HG03139 (cell line): ENCODE data around the gene CNIH1.
"Not testable (repeated sequence)": the region's sequence is repeated elsewhere in the genome, so short reads cannot be mapped to it uniquely, and the experiment has no call there.

Experiments
- ATAC-seq: cut with Tn5 transposase; IDR thresholded peaks from one replicate; pipeline ENCODE4 v1.9.1; 2021; ENCODE audit not compliant: unreplicated experiment

The CNIH1 gene

DNA sequence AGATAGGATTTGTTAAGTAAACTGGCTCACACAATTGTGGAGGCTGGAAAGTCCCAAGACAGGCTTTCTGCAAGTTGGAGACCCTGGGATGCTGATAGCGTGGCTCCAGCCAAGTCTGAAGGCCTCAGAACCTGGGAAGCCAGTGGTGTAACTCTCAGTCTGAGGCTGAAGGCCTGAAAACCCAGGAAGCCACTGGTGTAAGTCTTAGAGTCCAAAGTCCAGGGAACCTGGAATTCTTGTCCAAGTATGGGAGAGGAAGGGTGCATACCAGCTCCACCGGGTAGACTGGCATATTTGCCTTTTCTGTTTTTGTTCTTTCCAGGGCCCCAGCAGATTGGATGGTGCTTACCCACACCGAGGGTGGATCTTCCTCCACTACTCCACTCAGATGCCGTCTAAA is 29.5 kb upstream of the CNIH1 start:
- no peak for ATAC-seq

- ATAC-seq: no peak
Measured at GRCh38 chr14:54467280-54467679, 26.1 kb upstream of the CNIH1 start.

DNA sequence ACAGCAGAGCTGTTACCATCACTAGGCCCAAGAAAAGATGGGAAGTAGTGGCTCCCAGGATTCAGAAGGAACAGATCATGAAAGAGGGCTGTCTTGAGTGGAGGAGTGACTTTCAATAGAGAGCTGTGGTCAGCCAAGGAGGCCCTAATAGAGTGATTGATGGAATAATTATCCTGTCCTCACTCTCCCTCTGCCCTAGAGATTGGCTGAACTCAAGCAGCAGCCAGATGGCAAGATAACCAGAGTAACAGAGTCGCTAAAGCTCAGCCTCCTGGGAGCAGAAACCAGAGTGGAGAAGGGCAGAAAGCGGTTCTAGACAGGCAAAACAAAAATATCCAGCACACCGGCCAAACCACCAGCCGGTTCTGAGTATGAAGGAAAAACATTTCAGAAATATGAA is 24.5 kb upstream of the CNIH1 start:
- no peak for ATAC-seq

GRCh38 chr14:54462048-54462447 is 20.9 kb upstream of the CNIH1 start:
- no peak for ATAC-seq

- ATAC-seq: no peak
Measured at GRCh38 chr14:54459106-54459505, 17.9 kb upstream of the CNIH1 start.

DNA sequence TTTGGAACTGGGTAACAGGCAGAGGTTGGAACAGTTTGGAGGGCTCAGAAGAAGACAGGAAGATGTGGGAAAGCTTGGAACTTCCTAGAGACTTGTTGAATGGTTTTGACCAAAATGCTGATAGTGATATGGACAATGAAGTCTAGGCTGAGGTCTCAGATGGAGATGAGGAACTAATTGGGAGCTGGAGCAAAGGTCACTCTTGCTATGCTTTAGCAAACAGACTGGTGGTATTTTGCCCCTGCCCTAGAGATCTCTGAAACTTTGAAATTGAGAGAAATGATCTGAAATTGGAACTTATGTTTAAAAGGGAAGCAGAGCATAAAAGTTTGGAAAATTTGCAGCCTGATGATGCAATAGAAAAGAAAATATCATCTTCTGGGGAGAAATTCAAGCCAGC is 17.4 kb upstream of the CNIH1 start:
- ATAC-seq: not testable (repeated sequence)

GRCh38 chr14:54457609-54457996 is 16.4 kb upstream of the CNIH1 start:
- ATAC-seq: no peak

- not testable (repeated sequence) for ATAC-seq
Measured at GRCh38 chr14:54456820-54457608, 15.8 kb upstream of the CNIH1 start.

DNA sequence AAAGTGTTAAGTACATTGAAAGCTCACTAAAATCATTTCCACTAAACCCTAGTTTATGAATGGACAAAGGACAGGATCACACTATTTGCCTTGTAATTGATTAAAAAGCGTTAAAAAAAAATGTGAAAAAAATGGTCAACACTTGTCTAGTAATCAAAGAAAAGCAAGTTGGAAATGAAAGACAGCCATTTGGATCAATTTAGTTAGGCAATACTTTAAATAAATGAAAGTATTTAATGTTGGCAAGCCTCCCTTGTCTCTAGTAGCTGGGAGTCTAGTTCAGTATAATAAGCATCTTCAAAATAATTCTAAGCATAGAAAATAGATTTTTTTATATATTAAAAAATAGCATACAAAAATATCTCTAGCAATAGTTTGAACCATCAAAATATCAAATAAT is 14.2 kb upstream of the CNIH1 start:
- no peak for ATAC-seq

GRCh38 chr14:54453990-54454389 is 12.8 kb upstream of the CNIH1 start:
- not testable (repeated sequence) for ATAC-seq

GRCh38 chr14:54453252-54453651 is 12.1 kb upstream of the CNIH1 start:
- no peak for ATAC-seq

DNA sequence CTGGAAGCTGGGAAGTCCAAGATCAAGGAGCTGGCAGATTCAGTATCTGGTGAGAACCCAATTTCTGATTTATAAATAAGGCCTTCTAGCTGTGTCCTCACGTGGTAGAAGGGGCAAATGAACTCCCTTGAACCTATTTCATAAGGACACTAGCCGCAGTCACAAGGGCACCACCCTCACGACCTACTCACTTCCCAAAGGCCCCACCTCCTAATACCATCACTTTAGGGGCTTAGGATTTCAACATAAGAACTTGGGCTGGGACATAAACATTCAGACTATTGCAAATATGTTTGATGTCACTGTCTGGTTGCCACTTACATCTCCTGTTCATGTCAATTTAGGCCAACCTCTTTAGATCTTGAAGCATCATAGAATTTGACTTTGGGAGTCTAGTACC is 10.8 kb upstream of the CNIH1 start:
- no peak for ATAC-seq

DNA sequence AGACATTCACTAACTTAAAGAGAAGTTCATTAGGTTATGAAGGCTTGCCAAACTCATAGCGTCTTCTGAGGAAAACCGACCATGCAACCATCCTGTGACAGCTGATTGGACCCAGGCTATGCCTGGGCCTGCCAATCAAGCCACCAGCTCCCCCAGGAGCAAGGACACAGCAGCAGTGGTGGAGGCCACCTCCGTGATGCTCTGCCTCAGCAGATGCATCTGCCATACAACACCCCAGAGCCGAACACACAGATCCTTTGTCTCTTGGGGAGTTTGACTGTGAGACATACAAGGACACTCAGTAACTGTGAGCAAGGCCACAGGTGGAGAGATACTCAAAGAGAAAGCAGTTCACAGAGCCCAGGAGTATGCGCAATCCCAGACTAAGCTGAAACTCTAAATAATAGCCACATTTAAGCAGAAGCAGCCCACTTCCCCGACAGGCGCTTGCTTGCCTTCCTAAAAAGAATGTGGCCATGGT is 10.0 kb upstream of the CNIH1 start:
- no peak for ATAC-seq

GRCh38 chr14:54450535-54450934 is 9.4 kb upstream of the CNIH1 start:
- ATAC-seq: no peak

GRCh38 chr14:54447231-54447692 is 6.1 kb upstream of the CNIH1 start:
- ATAC-seq: no peak

GRCh38 chr14:54446161-54446693 is 5.1 kb upstream of the CNIH1 start:
- no peak for ATAC-seq

- no peak for ATAC-seq
Measured at GRCh38 chr14:54444681-54445080, 3.5 kb upstream of the CNIH1 start.

GRCh38 chr14:54443981-54444380 is 2.8 kb upstream of the CNIH1 start:
- no peak for ATAC-seq

GRCh38 chr14:54442961-54443360 is 1.8 kb upstream of the CNIH1 start:
- ATAC-seq: not testable (repeated sequence)

GRCh38 chr14:54440476-54440872 is 700 bp downstream of the CNIH1 start:
- ATAC-seq: no peak

DNA sequence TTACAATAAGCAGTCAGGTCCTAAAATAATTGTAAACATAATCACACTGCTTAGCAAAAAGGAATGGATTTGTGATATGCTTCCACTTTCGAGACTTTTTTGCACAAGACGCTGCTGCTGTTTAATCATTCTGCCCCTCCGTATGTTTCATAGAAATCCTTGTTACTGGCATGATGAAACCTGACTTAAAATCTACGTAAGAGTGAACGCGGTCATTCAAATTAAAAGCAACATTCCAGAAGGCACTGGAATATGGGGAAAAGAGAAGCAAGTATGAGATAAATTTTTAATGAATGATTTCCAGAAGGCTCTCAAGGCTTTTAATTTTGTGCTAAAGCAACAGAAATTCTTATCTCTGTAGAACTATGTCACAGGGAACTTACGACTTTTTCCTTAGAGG is 1.1 kb downstream of the CNIH1 start:
- ATAC-seq: no peak

DNA sequence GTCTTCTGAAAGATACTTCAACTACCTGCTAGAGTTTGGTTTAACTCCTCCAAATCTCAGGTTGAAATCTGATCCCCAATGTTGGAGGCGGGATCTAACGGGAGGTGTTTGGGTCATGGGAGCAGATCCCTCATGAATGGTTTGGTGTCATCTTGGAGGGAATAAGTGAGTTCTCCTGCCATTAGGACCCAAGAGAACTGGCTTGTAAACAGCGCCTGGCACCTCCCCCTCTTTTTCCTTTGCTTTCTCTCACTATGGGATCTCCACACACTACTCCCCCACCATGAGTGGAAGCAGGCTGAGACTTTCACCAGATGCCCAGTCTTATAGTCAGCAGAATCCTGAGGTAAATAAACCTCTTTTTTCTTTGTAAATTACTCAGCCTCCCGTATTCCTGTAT is 2.5 kb downstream of the CNIH1 start:
- ATAC-seq: no peak

- ATAC-seq: not testable (repeated sequence)
Measured at GRCh38 chr14:54437954-54438353, 3.2 kb downstream of the CNIH1 start.
